Activated CD4-positive, alpha-beta T cell treated with anti-CD3 and anti-CD28 coated beads, Interleukin-10, Interleukin-2, amounts not matched to agents 100 ng/mL and 50 ng/mL, durations not matched to agents 16 hours and 8 hours (primary cell): ENCODE data around the gene OPRM1.

Experiments
- DNase-seq: peaks from one replicate; pipeline ENCODE4 v3.0.0-alpha.2; 2020

Gene OPRM1

DNA sequence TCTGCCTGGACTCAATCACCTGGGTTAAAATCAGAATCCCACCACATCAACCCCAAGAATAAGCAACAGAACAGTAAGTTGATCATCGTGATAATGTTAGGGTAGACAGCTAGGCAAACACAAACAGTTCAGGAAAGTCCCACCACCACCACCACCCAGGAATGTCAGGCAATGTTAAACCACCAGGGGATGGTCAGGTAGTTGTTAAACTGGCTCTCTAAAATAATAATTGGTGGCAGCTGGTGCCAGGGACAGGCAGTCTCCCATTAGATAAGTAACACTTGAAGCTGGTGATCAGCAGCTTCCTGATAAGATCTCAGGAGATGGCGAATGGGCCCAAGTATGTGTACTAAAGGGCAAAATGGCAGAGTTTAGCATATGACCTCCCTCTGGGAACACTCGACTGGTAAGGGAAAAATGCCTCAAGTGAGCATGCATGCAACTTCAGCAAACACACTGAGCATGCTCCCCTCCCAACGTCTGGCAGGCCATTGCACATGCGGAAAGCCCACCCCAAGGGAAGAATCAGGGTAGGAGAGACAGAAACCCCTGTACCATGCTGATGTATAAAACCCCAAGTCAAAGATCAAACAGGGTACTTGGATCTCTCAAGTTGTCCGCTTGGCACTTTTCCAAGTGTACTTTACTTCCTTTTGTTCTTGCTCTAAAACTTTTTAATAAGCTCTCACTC, 250.9 kb downstream of the OPRM1 start:
- no peak for DNase-seq

DNA sequence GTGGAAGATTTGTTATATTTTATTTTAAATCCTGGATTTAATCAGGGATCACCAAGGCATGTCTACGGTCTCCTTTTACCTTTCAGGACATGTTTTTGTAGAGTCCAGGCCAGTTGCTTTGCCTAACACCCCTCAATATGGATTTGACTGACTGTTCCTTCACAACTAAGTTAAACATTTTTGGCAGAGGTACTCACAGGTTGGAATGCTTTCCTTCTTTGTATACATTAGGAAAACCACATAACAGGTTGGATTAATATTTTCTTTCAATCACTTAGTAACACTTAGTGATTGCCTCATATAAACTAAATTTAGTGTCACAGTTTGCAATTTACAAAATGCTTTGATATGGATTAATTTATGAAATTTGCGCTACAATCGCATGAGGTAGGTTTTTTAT, 253.0 kb downstream of the OPRM1 start:
- DNase-seq = no peak

DNA sequence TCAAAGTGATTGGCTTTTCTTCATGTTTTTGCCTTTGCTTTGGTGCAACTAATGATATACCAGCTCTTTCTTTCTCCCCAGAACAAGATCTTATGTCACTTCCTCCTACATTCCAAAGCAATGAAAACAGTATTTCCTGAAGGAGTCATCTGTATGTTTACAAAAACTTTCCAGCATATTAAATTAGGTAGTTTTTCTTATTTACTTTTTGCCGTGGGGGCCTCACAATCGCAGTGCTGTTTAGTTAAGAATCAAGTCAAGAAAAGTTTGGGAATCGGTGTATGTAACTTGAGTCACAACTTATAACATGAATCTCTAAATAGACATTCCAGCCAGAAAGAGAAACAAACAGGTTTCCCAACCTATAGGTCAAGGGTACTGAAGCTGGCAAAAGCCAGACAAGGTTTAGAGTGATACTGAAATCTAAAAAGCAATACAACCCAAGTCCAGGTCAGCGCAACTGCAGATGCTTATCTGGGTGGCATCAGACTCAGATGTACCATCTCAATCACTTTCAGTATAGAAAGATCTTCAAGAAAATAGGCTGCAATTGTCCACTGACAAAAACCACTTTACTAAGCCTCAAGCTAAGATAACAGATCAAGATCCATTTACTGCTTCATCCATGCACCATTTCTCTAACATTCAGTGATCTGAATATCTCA, 253.9 kb downstream of the OPRM1 start:
- no peak for DNase-seq

DNA sequence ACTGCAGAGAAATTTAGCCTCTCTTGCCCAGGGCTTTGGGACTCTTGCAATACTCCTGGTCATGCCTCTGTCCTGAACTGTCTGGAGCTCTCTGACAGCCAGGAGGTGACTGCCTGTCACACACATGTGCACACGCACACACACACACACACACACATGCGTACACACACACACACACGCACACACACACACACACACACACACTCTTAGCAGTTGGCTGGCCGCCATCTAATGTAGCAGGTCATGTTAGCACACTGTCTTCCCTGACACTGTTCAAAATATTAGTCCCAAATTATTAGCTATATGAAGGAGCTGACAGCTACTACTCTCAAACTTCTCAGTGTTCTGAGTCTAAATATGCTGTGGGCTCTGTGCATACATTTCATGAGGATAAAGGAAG, 256.7 kb downstream of the OPRM1 start:
- DNase-seq = no peak
